Renal pelvis (tissue), 4 donors: ENCODE measurements around the gene PLEKHA6. TPM values are rescaled to one million over a fixed set of nuclear protein-coding genes. Genes with fewer than 3 reads are reported as not detected.
"Not testable (repeated sequence)": the region's sequence is repeated elsewhere in the genome, so short reads cannot be mapped to it uniquely, and the experiment has no call there.

Source experiments
- DNase-seq: peaks from one replicate; pipeline ENCODE4 v3.0.0-alpha.2; 2013
- polyA plus RNA-seq, 3 donors: library from polyadenylated mRNA; unstranded; fragments of 120-200 nt; gene quantifications; one replicate each; pipeline ENCODE4 v1.2.1, GENCODE V29; 2013; ENCODE audit not compliant: insufficient read length in 3 of 3

The PLEKHA6 gene
- polyA plus RNA-seq, 3 donors, result 50.3 to 61.9 (median 55.8) TPM

DNA sequence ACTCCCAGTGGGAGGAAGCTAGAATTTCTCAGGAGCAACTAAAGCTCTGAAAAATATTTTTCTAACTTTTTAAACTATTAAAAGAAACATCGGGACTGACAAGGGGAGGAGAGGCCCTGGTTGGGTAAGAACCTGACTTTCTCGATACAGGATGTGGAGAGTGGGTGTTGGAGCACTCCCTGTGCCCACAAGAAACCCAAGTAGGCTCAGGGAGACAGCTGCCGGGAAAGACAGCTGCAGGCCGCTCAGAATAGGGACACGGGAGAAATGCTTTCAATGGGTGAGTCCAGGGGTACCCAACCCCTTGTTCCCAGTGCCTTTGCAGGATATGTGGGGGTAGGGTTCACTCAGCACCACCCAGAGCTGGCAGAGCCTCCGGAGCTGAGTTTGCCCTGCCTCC, 43.6 kb downstream of the PLEKHA6 start:
- no peak for DNase-seq

DNA sequence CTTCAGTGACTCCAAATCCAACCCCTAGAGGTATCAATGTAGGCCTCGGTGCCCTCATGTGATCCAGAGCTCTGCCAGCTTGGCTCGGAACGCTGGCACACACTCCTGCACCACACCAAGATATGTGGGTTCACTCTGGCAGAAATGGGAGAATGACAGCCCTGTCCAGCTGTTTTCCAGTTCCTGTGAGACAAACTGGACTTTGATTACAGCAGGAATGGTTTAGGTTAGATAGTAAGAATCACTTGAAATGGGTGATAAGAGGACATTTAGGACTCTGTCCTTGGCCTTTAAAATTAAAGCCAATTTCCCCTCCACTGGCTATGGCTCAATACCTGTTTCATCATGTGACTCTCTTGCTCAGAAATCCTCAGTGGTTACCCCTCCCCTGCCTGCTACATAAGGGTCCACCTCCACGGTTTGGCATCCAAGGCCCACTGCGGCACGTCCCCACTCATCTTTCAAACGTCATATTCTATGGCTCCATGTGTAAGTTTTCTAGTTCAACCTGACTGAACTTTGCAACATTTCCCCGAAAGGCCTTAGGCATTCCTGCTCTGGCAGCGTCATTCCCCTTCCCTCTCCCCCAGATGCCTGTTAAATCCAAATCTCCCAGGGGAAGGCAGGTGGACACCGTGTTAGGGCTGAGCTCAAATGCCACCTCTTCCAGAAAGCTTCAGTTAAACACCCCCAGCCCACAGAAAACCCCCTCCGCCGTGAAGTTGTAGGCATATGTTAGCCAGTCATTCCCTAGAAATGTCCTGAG, 44.7 kb downstream of the PLEKHA6 start:
- DNase-seq, result no peak

DNA sequence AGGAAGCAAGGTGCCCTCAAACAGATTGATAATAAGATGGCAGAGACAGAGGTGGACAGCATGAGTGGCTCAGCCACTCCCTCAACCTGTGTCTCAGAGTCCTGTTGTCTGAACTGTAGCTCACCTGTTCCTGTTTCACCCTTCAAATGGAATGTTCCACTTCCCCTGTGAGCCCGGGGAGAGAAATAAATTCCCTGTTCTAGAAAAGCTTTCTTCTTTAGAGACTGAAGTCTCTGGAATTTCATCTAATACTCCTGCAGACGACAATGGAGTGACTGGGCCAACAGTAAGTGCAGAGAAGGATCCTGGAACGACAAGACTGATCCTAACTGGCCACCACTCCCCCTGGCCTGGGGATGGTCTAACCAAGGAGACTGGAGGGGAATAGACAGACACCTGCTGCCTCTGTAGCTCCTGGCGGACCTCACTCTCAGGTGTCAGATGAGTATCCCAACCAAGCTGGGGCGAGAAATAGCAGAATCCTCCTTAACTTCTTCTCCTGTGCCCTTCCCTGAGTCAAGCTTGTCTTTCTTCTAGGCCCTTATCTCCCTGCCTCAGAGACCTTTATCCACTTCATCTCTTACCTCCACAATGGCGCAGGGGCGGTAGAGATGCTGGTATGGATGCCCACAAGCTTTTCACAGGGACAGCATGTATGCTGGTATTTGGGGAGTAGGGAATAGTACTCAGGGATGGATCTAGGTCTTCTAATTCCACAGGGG, 45.4 kb downstream of the PLEKHA6 start:
- DNase-seq, result no peak

DNA sequence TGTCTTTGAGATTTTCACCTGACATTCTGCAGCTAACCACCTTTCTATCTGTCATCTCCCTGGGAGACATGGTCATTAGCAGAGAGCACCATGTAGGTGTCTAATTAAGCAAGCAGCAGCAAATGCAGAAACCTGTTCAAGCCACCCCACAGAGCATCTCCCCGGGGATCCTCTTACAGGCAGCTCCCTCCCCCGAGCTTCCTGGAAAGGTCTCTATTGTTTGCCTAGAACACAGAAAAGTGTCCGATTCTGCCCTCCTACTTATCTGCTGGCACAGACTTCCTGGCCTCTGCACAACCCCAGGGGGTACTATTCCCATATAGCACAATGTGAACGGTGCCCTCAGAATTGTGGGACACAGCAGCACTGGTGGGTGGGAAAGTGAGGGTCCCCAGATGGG, 46.1 kb downstream of the PLEKHA6 start:
- no peak for DNase-seq

DNA sequence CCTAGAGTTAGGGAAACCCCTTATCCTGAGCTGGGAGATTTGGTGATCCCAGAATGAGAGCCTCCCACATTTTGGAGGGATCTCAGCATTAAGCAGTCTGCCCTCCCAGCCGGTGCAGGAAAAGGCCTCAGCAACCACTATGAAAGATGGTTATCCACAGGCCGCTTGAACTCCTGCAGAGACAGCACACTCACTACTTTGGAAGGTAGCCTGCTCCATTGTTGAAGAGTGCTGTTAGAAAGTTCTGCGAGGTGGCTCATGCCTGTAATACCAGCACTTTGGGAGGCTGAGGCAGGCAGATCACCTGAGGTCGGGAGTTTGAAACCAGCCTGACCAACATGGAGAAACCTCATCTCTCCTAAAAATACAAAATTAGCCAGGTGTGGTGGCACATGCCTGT, 48.8 kb downstream of the PLEKHA6 start:
- DNase-seq, result not testable (repeated sequence)

DNA sequence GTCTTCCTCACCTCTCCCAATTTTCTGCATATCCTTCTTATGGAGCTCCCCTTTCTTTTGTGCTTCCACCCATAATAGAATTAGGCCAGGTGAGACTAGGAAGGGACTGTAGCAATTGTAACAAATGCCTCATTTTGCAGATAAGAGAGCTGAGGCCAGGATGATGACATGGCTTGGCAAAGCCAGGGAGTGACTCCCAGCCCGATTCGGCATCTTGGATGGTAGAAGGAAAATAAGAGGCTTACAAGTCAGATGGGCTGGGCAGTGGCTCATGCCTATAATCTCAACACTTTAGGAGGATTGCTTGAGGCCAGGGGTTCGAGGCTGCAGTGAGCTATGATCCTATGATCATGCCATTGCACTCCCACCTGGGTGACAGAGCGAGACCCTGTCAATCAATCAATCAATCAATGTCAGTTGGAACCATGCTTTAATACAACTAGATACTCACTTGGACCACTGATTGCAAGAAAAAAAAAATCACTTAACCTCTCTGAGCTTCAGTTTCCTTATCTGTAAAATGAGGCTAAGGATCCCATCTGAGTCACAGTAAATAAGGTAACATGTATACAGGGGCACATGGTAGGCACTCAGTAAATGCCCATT, 51.6 kb downstream of the PLEKHA6 start:
- no peak for DNase-seq

DNA sequence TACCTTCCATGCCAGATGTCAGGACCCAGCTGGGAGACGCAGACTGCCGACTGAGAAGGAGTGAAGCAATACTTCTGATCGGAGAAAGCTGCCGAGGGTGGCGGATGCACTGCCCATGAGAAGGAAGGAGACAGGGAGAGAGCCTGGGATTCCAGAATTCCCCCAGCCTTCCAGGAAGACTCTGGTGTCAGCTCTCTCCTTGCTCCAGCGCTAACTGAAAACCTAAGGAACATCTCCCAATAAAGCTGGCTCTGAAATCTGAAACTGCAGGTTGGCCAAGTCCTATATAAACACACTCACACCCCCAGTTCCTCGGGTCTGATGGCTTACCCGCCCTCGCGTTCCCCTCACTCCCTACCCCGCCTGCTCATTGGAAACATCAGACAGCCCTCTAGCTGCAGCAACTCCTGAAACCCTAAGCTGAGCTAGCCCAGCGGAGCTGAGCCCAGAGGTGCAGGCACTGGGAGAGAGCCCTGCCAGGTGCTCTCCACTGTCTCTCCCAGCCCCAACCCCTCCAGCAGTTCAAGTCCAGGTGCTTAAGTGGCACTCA, 52.3 kb downstream of the PLEKHA6 start:
- DNase-seq, result peak; percentile 76

DNA sequence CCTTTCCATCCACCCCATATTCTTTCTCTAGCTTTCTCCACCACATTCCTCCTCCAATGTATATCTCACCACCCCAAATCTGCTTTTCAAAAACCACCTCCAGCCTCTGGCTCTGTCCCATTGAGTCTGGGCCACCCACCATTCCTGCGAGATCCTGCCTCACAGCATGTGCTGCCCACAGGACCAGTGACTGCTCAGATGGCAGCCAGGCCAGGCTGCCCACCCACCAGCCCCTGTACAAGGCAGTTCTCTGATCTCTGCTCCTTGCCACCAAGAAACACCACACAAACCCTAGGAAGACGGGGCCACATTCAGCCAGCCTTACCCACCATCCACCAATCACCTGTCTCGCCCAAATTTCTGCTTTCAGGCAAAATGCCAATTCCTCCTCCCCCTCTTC, 53.7 kb downstream of the PLEKHA6 start:
- no peak for DNase-seq

DNA sequence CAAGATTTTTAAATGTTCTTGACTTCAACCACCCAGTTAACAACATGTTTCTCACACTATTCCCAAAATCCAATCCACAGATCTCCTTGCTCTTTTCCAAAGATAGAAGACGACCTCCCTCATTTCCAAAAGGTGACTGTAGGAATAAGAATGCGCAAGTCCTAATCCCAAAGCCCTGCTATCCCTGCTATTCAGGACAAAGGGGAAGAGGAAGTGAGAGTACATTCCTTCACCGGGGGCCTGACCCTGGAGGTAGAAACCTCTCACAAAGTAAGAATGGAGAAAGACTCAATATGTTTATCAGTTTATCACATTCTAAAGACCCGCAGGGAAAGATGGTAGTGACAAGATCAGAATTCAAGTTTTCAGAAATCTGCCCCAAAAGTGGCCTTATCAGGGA, 55.7 kb downstream of the PLEKHA6 start:
- no peak for DNase-seq

DNA sequence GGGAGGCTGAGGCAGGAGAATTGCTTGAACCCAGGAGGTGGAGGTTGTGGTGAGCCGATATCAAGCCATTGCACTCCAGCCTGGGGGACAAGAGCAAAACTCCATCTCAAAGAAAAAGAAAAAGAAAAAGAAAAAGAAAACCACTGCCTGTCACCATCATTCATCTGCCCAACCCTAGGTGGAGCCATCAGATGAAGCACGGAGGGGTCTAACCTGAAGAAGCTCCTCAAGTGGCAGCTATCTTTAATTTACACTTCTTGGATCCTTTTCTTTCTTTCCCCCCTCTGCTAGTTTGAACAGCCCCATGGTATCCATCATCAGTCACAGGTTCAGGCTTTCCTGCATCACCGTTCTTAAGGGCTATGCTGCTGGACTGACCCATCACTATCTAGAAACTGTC, 57.0 kb downstream of the PLEKHA6 start:
- DNase-seq, result no peak

DNA sequence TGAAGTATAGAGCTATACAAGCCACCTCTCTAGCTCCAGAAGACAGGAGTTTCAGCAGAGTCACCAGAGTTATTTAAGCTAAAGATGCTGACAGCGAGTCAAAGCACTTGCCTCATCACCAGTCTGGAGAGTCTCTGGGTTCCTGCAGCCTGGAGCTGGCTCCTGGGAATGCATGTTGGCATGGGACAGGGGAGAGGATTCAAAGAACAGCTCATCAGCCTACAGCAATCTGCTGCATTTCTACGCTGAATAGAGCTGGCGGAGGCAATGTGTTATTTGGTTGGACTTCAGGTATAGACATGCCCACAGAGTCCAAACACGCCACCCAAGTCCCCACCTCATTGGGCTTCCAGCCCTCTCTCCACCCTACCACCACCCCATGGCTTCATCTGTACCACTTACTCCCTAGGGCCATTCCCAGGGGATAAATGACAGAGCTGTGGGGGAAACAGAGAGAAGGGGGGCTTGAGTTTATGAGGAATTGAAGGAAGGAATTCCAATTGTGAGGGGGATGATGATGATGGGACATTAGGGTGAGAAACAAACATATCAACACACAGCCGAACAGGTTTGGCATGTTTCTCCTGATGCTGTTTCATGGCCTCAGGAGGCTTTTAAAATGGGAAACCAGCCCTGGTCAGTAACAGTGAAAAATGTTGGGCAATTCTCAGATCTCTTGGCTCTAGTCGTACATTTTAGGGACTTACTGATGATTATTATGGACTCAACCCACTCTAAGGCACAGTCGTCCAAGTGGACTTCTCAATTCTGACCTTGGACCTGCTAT, 58.4 kb downstream of the PLEKHA6 start:
- DNase-seq, result no peak

DNA sequence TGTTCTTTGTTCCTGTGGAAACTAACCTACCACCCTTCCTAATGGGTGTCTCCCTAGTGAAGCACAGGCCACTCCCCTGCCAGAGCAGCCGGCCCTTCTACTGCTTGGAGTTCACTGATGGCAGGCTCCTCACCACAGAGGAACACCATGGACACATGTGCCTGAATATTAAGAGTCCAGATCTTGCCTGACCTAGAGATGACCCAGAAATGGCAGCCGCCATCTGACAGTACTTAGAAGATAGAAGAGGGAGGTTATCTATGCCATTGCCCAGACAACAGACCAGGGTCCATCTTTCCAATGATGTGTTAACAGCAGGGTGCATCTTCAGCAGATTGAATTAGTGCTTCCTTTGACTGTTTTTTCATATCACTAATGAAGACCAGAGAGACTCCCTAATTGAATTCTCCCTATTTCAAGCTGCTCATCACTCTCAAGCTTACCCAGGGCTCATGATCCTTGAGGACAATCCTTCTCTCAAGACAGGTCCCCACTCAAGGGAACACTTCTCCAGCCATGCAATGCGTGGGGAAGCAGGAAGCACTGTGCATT, 59.8 kb downstream of the PLEKHA6 start:
- DNase-seq, result no peak

DNA sequence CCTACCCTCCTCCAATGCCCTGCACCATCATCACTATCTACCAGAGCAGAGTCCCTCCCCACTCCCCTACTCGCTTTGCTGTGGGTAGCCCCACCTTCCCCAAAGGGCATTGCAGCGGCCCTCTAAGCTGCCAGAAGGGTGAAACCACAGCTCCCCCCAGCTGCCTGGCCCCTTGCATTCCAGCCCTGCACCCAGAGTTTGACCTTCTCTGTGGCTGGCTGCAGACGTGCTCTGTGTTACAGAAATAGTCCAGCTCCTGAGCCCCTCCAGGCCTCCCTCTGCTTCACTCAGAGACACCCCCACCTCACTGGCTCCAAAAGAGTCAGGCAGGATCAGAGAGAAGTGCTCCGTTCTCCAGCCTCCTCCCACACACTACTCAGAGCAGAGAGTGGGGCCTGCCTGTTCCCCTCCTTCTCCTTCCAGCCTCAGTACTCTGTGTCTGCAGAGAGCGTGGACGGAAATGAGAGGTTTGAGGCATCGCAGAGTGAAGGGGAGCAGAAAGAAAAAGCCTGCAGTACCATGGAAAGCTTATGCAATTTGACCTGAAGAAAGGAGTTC, 63.2 kb downstream of the PLEKHA6 start:
- DNase-seq, result peak; percentile 80

DNA sequence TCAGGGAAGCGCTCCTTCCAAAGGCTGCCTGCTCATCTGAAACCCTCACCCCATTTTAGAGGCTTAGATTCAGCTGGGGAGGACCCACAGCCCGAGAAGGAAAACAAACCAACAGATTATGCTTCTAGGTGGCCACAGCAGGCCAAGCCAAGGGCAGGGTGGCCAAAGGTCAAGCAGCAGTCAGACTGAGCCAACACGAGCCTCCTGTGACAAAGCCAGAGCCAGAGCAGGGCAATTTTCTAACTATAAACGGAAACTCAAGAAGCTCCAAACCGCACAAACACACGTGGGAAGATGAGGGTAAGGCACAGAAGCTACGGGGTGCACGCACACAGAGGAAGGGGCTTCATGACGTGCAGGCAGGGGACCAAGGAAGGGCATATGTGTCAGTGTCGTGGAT, 64.1 kb downstream of the PLEKHA6 start:
- DNase-seq, result no peak

DNA sequence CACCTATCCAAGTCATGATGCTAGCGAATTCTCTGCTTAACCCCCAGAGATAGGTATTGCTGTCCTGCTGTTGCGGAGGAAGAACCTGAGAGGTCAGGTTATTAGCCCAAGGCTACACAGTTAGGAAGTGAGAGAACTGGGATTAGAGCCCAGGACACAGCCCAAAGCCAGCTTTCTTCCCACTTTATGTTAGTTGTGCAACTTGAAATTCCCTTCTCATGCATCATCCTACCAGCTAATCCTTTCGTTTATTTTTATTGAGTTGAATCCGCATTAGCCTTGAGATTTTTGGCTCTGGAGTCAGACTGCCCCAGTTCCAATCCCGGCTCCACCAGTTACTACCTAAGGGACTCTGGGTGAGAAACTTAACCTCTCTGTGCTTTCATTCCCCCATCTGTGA, 65.4 kb downstream of the PLEKHA6 start:
- no peak for DNase-seq

DNA sequence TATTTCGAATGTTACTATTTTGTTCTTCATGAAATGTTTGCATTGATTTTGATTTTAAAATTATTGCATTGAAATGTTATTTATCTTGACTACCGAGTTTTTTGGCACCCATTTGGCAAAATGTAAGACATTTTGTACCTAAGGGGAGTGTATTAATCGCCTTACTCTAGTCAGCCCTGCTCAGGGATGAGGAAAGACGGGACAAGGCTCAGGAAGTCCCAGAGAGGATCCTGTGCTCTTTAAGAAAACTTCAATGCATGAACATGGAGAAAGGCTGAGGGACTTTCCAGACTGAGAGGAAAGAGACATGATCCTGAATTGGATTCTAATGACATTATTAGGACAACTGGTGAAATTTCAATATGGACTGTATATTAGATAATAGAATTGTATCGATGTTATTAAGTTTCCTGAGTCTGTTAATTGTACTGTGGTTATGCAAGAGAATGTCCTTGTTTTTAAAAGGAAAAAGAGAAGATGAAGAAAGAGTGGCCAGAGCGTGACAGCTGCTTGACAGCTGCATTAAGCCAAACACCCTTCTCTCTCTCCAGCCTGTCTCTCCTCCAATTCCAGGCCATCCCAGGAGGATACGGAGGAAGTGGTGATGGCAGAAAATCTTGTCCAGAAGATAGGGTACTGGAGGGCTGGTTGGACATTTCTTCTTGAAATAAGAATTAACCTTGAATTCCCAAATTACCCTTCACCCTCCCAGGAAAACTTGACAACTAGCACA, 66.0 kb downstream of the PLEKHA6 start:
- DNase-seq, result no peak

DNA sequence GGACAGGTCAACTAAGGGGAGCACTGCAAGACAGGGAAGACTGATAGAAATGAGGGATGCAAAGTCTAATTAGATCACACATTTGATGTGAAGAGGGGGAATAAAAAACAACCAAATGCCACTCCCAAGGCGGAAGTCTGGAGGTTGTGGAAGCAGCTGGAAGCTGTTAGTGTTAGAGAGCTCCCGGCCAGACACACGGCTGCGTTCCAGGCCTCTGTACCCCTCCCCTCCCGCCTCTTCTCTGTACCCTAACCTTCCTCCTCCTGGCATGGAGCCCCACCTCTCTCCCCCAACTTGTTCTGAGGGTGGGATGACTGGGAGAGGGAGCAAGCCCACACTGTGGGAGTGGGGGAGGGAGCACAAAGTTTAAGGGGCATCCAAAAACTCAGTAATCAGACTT, 67.0 kb downstream of the PLEKHA6 start:
- no peak for DNase-seq

DNA sequence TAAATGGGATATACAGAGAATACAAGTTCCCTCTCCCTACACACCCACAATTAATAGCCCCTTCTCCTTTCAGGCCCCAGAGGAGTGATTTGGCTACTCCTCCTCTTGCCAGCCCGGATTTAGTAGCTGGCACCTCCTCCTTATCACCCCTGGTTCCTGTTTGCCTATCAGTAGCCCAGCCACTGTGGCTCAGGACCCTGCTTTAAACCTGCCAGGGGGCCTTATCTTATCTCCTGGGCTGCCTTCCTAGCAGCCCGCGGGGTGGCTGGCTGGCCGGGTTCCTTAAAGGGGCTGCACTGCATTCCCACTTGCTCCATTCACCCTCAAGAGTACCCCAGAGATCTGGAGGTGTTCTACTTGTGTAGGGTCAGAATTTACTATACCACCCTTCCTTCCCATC, 70.4 kb downstream of the PLEKHA6 start:
- DNase-seq, result no peak

DNA sequence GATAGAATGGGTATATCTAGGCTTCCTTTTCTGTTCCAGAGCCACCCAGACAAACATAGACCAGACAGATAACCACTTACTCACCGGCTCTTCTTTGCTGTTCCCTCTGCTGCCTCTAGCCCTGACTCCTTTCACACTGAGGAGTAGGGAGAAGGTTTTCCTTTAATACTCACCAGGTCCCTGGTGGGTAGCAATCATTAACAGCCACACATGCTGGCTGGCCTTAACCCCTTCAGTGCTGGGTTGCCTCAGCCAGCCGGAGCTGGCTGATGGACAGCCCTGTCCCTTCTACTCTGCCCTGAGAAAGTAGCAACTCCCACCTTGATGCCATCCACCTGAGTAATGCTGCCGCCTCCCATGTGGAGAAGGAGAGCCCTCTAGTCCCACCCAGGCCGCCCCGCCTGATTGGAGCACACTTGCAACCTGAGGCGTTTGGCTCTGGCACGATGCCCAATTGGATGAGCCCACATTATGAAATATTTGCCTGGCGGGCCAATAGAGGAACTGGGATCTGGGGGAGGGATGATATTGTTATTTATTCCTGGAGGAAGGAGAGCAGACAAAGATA, 71.6 kb downstream of the PLEKHA6 start:
- peak; percentile 86 for DNase-seq

DNA sequence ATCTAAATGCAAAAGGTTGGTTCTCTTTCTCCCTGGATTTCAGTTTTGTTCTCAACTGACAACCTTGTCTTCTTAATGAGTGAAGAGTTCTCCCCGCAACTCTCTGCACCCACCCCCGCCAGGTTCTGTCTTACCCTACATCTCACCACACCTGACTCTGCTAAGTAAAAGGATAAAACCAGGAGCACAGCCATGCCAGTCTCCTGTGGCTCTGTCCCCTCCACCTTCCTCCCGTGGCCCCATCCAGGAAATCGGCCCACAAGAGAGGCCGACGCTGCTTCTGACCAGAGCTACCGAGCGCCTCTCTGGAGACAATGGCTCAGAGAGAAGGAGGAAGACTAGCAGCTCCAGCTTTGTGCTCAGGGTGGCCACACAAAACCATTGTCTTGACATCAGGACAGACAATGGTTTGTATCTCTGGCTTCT, 72.2 kb downstream of the PLEKHA6 start:
- DNase-seq, result no peak
